ENCODE data around the gene LIG4. TPM values are rescaled to one million over a fixed set of nuclear protein-coding genes. Genes with fewer than 3 reads are reported as not detected.

LIG4 gene
- total RNA-seq, 1 donor from 2014 or later: 18.6 TPM

GRCh38 chr13:108178078-108178477 lies 37.3 kb downstream of the LIG4 start:
- TF ChIP-seq CTCF (IDR thresholded peaks at IDR 0.05; ENCODE audit: unreplicated experiment): no peak
- Mint-ChIP-seq H3K9me3 (ENCODE audit: low read depth) (peaks cover 15% of the 10 kb centered on the region), H3K27ac (no peak overlapping the region)

GRCh38 chr13:108176685-108177274 lies 38.6 kb downstream of the LIG4 start:
- Mint-ChIP-seq H3K27me3 (no peaks in the 10 kb centered on the region), H3K4me1 (ENCODE audit: low read depth) (no peaks in the 10 kb centered on the region), H3K4me3 (ENCODE audit: low read depth) (no peak overlapping the region), H3K9me3 (ENCODE audit: low read depth) (peaks cover 24% of the 10 kb centered on the region), H3K27ac (no peak overlapping the region), H3K36me3 (ENCODE audit: insufficient read depth) (peaks cover 1% of the 10 kb centered on the region)
- DNase-seq (ENCODE audit: low spot score, unreplicated experiment): no peak
- TF ChIP-seq CTCF (IDR thresholded peaks at IDR 0.05; ENCODE audit: unreplicated experiment): peak; percentile 63

More at GRCh38 chr13:108178078-108178477, 37.3 kb downstream of the LIG4 start:
- H3K4me1 Mint-ChIP-seq (ENCODE audit: low read depth): peaks cover 9% of the 10 kb centered on the region
- H3K36me3 Mint-ChIP-seq (ENCODE audit: insufficient read depth): no peaks in the 10 kb centered on the region
- H3K27me3 Mint-ChIP-seq: no peaks in the 10 kb centered on the region
- H3K4me3 Mint-ChIP-seq (ENCODE audit: low read depth): no peak overlapping the region
- no peak for DNase-seq (ENCODE audit: low spot score, unreplicated experiment)

DNA sequence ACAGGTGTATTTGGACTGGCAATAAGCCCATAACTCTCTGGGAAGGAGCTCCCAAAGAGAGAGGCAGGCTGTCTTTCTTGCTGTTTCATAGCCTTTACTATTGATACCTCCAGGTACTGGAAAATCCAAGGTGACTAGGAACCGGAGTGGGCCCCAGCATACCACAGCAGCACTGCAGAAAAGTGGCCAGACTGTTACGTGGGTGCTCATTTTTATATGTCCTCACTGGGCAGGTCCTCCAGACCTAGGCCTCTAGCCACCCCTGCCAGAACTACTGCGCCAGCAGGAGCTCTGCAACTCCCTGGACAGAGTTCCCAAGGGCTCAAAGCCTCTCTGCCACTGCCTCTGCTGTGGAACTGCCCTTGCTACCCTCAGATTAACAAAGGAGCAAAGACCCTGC lies 46.4 kb downstream of the LIG4 start:
- H3K4me1 Mint-ChIP-seq (ENCODE audit: low read depth): peaks cover 7% of the 10 kb centered on the region
- no peaks in the 10 kb centered on the region for H3K27me3 Mint-ChIP-seq
- TF ChIP-seq CTCF (IDR thresholded peaks at IDR 0.05; ENCODE audit: unreplicated experiment): no peak
- no peak overlapping the region for H3K27ac Mint-ChIP-seq
- H3K4me3 Mint-ChIP-seq (ENCODE audit: low read depth): no peak overlapping the region
- H3K36me3 Mint-ChIP-seq (ENCODE audit: insufficient read depth): peaks cover 7% of the 10 kb centered on the region
- no peak for DNase-seq (ENCODE audit: low spot score, unreplicated experiment)
- H3K9me3 Mint-ChIP-seq (ENCODE audit: low read depth): peaks cover 23% of the 10 kb centered on the region

GRCh38 chr13:108166078-108166477 lies 49.3 kb downstream of the LIG4 start:
- TF ChIP-seq CTCF (IDR thresholded peaks at IDR 0.05; ENCODE audit: unreplicated experiment): no peak
- H3K4me3 Mint-ChIP-seq (ENCODE audit: low read depth): no peak overlapping the region
- no peaks in the 10 kb centered on the region for H3K27me3 Mint-ChIP-seq
- H3K9me3 Mint-ChIP-seq (ENCODE audit: low read depth): peaks cover 2% of the 10 kb centered on the region
- DNase-seq (ENCODE audit: low spot score, unreplicated experiment): no peak
- H3K36me3 Mint-ChIP-seq (ENCODE audit: insufficient read depth): no peaks in the 10 kb centered on the region
- peaks cover 7% of the 10 kb centered on the region for H3K4me1 Mint-ChIP-seq (ENCODE audit: low read depth)
- H3K27ac Mint-ChIP-seq: no peak overlapping the region

DNA sequence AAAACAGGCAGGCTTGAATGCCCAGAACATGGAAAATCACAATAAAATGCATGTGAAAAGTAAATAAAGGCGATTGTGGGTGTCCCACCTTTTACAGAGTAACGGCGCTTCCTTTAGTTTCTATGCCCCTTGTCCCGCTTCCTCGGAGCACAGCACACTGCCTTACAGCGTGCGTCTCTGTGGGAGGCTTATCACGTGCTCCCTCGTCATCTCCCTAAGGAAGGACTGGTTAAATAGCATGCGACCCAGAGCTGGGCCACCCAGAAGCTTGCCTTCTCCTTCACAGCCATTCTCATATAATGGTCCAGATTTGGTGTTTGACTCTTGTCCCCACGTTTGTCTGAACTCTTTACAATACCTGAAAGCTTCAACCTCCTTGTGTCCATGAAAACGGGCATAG lies 56.6 kb downstream of the LIG4 start:
- H3K4me1 Mint-ChIP-seq (ENCODE audit: low read depth): peaks cover 11% of the 10 kb centered on the region

More for the DNA sequence above, 56.6 kb downstream of the LIG4 start:
- Mint-ChIP-seq H3K9me3 (ENCODE audit: low read depth) (peaks cover 11% of the 10 kb centered on the region), H3K27me3 (no peaks in the 10 kb centered on the region), H3K27ac (no peak overlapping the region), H3K36me3 (ENCODE audit: insufficient read depth) (peaks cover 4% of the 10 kb centered on the region), H3K4me3 (ENCODE audit: low read depth) (no peak overlapping the region)
- DNase-seq (ENCODE audit: low spot score, unreplicated experiment): no peak
- no peak for TF ChIP-seq CTCF (IDR thresholded peaks at IDR 0.05; ENCODE audit: unreplicated experiment)

Other genes with a start within 250 kb of the LIG4 start
- 20.7 and 20.9 TPM in 2 replicates for gene ABHD13, start 2.9 kb upstream of the LIG4 start, total RNA-seq
- gene TNFSF13B, start 54.2 kb upstream of the LIG4 start, total RNA-seq: 3.1 and 3.3 TPM in 2 replicates

Measured in progenitor cell of endocrine pancreas (in vitro differentiated cells).